ENCODE measurements around the gene URGCP. TPM values are rescaled to one million over a fixed set of nuclear protein-coding genes. Genes with fewer than 3 reads are reported as not detected.

The URGCP gene
- polyA plus RNA-seq (2012; ENCODE audit: missing spikeins), result 10.9 TPM

- TF ChIP-seq POLR2AphosphoS5 (IDR thresholded peaks at IDR 0.05; ENCODE audit: low read depth, low read length), result no peak
- TF ChIP-seq POLR2A (IDR thresholded peaks at IDR 0.05; ENCODE audit: low read depth, low read length), result peak; percentile 76; the same call in 1 of the 2 replicates
- DNase-seq (ENCODE audit: insufficient read length) (peak; percentile 78), FAIRE-seq (peak; percentile 58)
Observed at GRCh38 chr7:43906331-43907010, at the start of gene URGCP. Gene URGCP, minus strand, starts transcription at chr7:43906596. Its CDS starts 21 bp downstream, at chr7:43906575.

- TF ChIP-seq POLR2AphosphoS5 (IDR thresholded peaks at IDR 0.05; ENCODE audit: low read depth, low read length), result no peak
- FAIRE-seq, result no peak
- no peak for DNase-seq (ENCODE audit: insufficient read length)
Observed at GRCh38 chr7:43956027-43956426, 49.6 kb upstream of the URGCP start.

- TF ChIP-seq POLR2A (IDR thresholded peaks at IDR 0.05; ENCODE audit: low read depth, low read length), result no peak
- no peak for TF ChIP-seq TAF1 (IDR thresholded peaks at IDR 0.05; ENCODE audit: borderline replicate concordance, low read depth, low read length)
- TF ChIP-seq POLR2AphosphoS5 (IDR thresholded peaks at IDR 0.05; ENCODE audit: low read depth, low read length), result no peak
- FAIRE-seq (peak; percentile 83), DNase-seq (ENCODE audit: insufficient read length) (no peak)
Observed at GRCh38 chr7:43954524-43955228, 48.3 kb upstream of the URGCP start.

DNA sequence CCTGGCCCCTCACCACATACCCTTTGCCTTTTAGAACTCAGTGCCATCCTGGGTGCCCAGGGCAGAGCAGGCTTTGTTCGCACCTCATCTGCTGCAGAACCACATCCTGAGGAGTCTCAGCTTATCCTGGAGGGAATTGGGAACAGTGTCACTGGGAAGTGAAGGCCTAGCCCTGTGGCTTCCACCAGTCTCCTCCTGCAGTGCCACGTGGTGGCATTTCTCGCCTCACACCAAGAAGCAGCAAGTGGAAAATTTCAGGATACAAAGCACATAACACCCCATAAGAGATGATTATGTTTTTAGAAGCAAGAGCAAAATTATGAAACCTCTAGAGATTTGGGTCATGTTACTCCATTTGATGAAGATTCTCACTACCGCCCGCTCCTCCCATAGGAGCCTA is 46.7 kb upstream of the URGCP start:
- FAIRE-seq, result no peak
- TF ChIP-seq TAF1 (IDR thresholded peaks at IDR 0.05; ENCODE audit: borderline replicate concordance, low read depth, low read length) (no peak), POLR2A (IDR thresholded peaks at IDR 0.05; ENCODE audit: low read depth, low read length) (no peak), POLR2AphosphoS5 (IDR thresholded peaks at IDR 0.05; ENCODE audit: low read depth, low read length) (no peak)

GRCh38 chr7:43952028-43952427 is 45.6 kb upstream of the URGCP start:
- FAIRE-seq (no peak), DNase-seq (ENCODE audit: insufficient read length) (no peak)
- TF ChIP-seq POLR2AphosphoS5 (IDR thresholded peaks at IDR 0.05; ENCODE audit: low read depth, low read length), result no peak
- no peak for TF ChIP-seq TAF1 (IDR thresholded peaks at IDR 0.05; ENCODE audit: borderline replicate concordance, low read depth, low read length)
- TF ChIP-seq POLR2A (IDR thresholded peaks at IDR 0.05; ENCODE audit: low read depth, low read length), result no peak

More for the DNA sequence above, 46.7 kb upstream of the URGCP start:
- no peak for DNase-seq (ENCODE audit: insufficient read length)

- no peak for DNase-seq (ENCODE audit: insufficient read length)
- FAIRE-seq, result no peak
- TF ChIP-seq POLR2AphosphoS5 (IDR thresholded peaks at IDR 0.05; ENCODE audit: low read depth, low read length), result no peak
- TF ChIP-seq TAF1 (IDR thresholded peaks at IDR 0.05; ENCODE audit: borderline replicate concordance, low read depth, low read length), result no peak
- TF ChIP-seq POLR2A (IDR thresholded peaks at IDR 0.05; ENCODE audit: low read depth, low read length), result no peak
Observed at GRCh38 chr7:43944286-43944685, 37.9 kb upstream of the URGCP start.

- DNase-seq (ENCODE audit: insufficient read length) (no peak), FAIRE-seq (no peak)
- TF ChIP-seq TAF1 (IDR thresholded peaks at IDR 0.05; ENCODE audit: borderline replicate concordance, low read depth, low read length), result no peak
Observed at GRCh38 chr7:43943417-43944187, 37.2 kb upstream of the URGCP start.

DNA sequence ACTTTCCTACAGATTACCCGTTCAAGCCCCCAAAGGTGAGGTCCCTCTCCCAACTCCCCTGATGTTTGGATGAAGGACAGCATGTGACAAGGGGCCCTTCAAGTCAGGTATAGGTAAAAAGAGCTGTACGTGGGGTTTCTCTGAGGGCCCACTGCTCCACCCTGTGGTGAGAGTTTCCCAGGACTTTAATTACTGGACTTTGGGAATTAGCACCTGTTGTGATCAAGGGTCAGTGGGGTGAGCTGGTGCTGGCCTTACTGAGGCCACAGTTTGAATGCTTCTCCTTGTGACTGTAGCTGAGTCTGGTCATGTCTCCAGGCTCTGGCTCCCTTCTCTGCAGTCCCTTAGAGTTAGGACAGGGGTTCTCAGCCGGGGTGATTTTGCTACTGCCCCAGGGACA is 36.6 kb upstream of the URGCP start:
- no peak for TF ChIP-seq POLR2AphosphoS5 (IDR thresholded peaks at IDR 0.05; ENCODE audit: low read depth, low read length)
- DNase-seq (ENCODE audit: insufficient read length), result no peak
- no peak for FAIRE-seq

- FAIRE-seq (no peak), DNase-seq (ENCODE audit: insufficient read length) (no peak)
- TF ChIP-seq TAF1 (IDR thresholded peaks at IDR 0.05; ENCODE audit: borderline replicate concordance, low read depth, low read length) (no peak), POLR2A (IDR thresholded peaks at IDR 0.05; ENCODE audit: low read depth, low read length) (no peak), POLR2AphosphoS5 (IDR thresholded peaks at IDR 0.05; ENCODE audit: low read depth, low read length) (no peak)
Observed at GRCh38 chr7:43942250-43942649, 35.9 kb upstream of the URGCP start.

GRCh38 chr7:43938892-43939482 is 32.6 kb upstream of the URGCP start:
- no peak for DNase-seq (ENCODE audit: insufficient read length)
- no peak for FAIRE-seq
- TF ChIP-seq POLR2AphosphoS5 (IDR thresholded peaks at IDR 0.05; ENCODE audit: low read depth, low read length) (no peak), TAF1 (IDR thresholded peaks at IDR 0.05; ENCODE audit: borderline replicate concordance, low read depth, low read length) (no peak), POLR2A (IDR thresholded peaks at IDR 0.05; ENCODE audit: low read depth, low read length) (no peak)

- FAIRE-seq, result no peak
- no peak for DNase-seq (ENCODE audit: insufficient read length)
- TF ChIP-seq POLR2AphosphoS5 (IDR thresholded peaks at IDR 0.05; ENCODE audit: low read depth, low read length) (no peak), POLR2A (IDR thresholded peaks at IDR 0.05; ENCODE audit: low read depth, low read length) (no peak), TAF1 (IDR thresholded peaks at IDR 0.05; ENCODE audit: borderline replicate concordance, low read depth, low read length) (no peak)
Observed at GRCh38 chr7:43937444-43937843, 31.0 kb upstream of the URGCP start.

All from GM12892 (cell line).